GM19240 (cell line): ENCODE results near the gene NR2F1-AS1.

Experiments
- DNase-seq: peaks from one replicate; pipeline ENCODE4 v3.0.0; 2011; ENCODE audit warnings: low spot score; ENCODE audit not compliant: insufficient read length

NR2F1-AS1 gene

GRCh38 chr5:93385655-93386054 is 195.4 kb downstream of the NR2F1-AS1 start:
- no peak for DNase-seq

GRCh38 chr5:93384995-93385394 is 196.0 kb downstream of the NR2F1-AS1 start:
- no peak for DNase-seq

- DNase-seq, result no peak
Observed at GRCh38 chr5:93384026-93384425, 197.0 kb downstream of the NR2F1-AS1 start.

- no peak for DNase-seq
Observed at GRCh38 chr5:93382188-93382825, 198.7 kb downstream of the NR2F1-AS1 start.

GRCh38 chr5:93381057-93381456 is 200.0 kb downstream of the NR2F1-AS1 start:
- DNase-seq, result no peak

GRCh38 chr5:93378073-93378472 is 202.9 kb downstream of the NR2F1-AS1 start:
- DNase-seq, result no peak

- DNase-seq, result no peak
Observed at GRCh38 chr5:93371893-93372292, 209.1 kb downstream of the NR2F1-AS1 start.

- no peak for DNase-seq
Observed at GRCh38 chr5:93364378-93364777, 216.6 kb downstream of the NR2F1-AS1 start.

GRCh38 chr5:93360436-93361088 is 220.5 kb downstream of the NR2F1-AS1 start:
- DNase-seq, result no peak

GRCh38 chr5:93359960-93360305 is 221.1 kb downstream of the NR2F1-AS1 start:
- no peak for DNase-seq
